Ishikawa (cell line): Measurements from ENCODE around the gene PILRB.

ENCODE experiments used
- CEBPB ChIP-seq: IDR thresholded peaks from 2 replicates; pipeline ENCODE4 v1.6.1; 2012
- CREB1 ChIP-seq: IDR thresholded peaks from 2 replicates; pipeline ENCODE4 v1.6.1; 2012; ENCODE audit warnings: low read depth
- EGR1 ChIP-seq: IDR thresholded peaks from 2 replicates; pipeline ENCODE4 v1.6.1; 2012
- EP300 ChIP-seq: IDR thresholded peaks from 2 replicates; pipeline ENCODE4 v1.6.1; 2012; ENCODE audit warnings: borderline replicate concordance
- FOXM1 ChIP-seq: IDR thresholded peaks from 2 replicates; pipeline ENCODE4 v1.6.1; 2012; ENCODE audit warnings: low read depth, borderline replicate concordance
- MAX ChIP-seq: IDR thresholded peaks from 2 replicates; pipeline ENCODE4 v1.6.1; 2012
- NFIC ChIP-seq: IDR thresholded peaks from 2 replicates; pipeline ENCODE4 v1.6.1; 2012
- RAD21 ChIP-seq: IDR thresholded peaks from 2 replicates; pipeline ENCODE4 v1.6.1; 2012; ENCODE audit warnings: low read depth
- REST ChIP-seq: IDR thresholded peaks from 2 replicates; pipeline ENCODE4 v1.6.1; 2012; ENCODE audit warnings: low read depth, mild to moderate bottlenecking
- TAF1 ChIP-seq: IDR thresholded peaks from 2 replicates; pipeline ENCODE4 v1.6.1; 2012; ENCODE audit warnings: low read depth, mild to moderate bottlenecking
- TCF12 ChIP-seq: IDR thresholded peaks from 2 replicates; pipeline ENCODE4 v1.6.1; 2012; ENCODE audit warnings: low read depth
- TEAD4 ChIP-seq: IDR thresholded peaks from 2 replicates; pipeline ENCODE4 v1.6.1; 2012
- USF1 ChIP-seq: IDR thresholded peaks from 2 replicates; pipeline ENCODE4 v1.6.1; 2012
- YY1 ChIP-seq: IDR thresholded peaks from 2 replicates; pipeline ENCODE4 v1.6.1; 2012; ENCODE audit warnings: low read depth
- ZBTB7A ChIP-seq: IDR thresholded peaks from 2 replicates; pipeline ENCODE4 v1.6.1; 2012; ENCODE audit warnings: low read depth

PILRB gene

DNA sequence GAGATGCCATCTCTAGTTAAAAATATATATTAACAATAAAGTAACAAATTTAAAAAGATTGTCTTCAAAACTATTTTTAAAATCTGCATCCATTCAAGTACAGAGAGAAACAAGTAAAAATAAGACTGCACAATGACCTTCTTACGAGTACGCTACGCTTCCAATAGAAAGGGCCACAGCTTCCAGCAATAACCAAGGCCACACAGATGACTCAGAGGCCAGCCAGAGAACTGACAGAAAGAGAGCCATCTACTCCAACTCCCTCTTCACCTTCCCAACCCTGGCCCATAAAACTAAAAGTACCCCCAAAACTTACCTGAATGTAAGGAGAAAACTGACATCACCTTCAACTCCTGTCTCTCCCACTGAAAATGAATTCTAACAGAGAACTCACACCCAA lies 42.1 kb downstream of the PILRB start:
- no peak for TF ChIP-seq TAF1
- TF ChIP-seq REST = no peak
- no peak for TF ChIP-seq EP300
- no peak for TF ChIP-seq TCF12
- TF ChIP-seq TEAD4 = no peak
- TF ChIP-seq EGR1 = no peak
- TF ChIP-seq YY1 = no peak
- no peak for TF ChIP-seq CREB1
- no peak for TF ChIP-seq NFIC
- TF ChIP-seq ZBTB7A = no peak

GRCh38 chr7:100400656-100401055 lies 42.7 kb downstream of the PILRB start:
- no peak for TF ChIP-seq EGR1
- TF ChIP-seq RAD21 = peak; percentile 40

GRCh38 chr7:100401811-100402210 lies 43.9 kb downstream of the PILRB start:
- TF ChIP-seq TEAD4 = no peak
- TF ChIP-seq FOXM1 = no peak
- TF ChIP-seq USF1 = no peak
- no peak for TF ChIP-seq MAX
- no peak for TF ChIP-seq EGR1
- no peak for TF ChIP-seq ZBTB7A

- TF ChIP-seq TCF12 = no peak
- TF ChIP-seq TAF1 = no peak
- TF ChIP-seq CREB1 = no peak
Observed at GRCh38 chr7:100402241-100402640, 44.3 kb downstream of the PILRB start.

GRCh38 chr7:100406767-100407166 lies 48.9 kb downstream of the PILRB start:
- TF ChIP-seq EGR1 (no peak), TCF12 (no peak), EP300 (no peak), YY1 (no peak), FOXM1 (no peak), CREB1 (no peak), TAF1 (no peak), CEBPB (no peak), TEAD4 (no peak), REST (no peak), USF1 (no peak), ZBTB7A (no peak), RAD21 (no peak), NFIC (no peak), MAX (no peak)

GRCh38 chr7:100407285-100408180 lies 49.6 kb downstream of the PILRB start:
- TF ChIP-seq ZBTB7A (no peak), RAD21 (peak; percentile 78), TAF1 (no peak)

GRCh38 chr7:100411101-100411500 lies 53.2 kb downstream of the PILRB start:
- TF ChIP-seq TAF1 (no peak), ZBTB7A (no peak), CEBPB (no peak), EGR1 (no peak), TEAD4 (no peak), FOXM1 (no peak), TCF12 (no peak), RAD21 (no peak), CREB1 (no peak), MAX (no peak), EP300 (no peak), YY1 (no peak)
